Measurements from ENCODE around the gene COMT. TPM values are rescaled to one million over a fixed set of nuclear protein-coding genes. Genes with fewer than 3 reads are reported as not detected.

Gene COMT
- total RNA-seq, 1 experiment from 2014 or later: 108 TPM

DNA sequence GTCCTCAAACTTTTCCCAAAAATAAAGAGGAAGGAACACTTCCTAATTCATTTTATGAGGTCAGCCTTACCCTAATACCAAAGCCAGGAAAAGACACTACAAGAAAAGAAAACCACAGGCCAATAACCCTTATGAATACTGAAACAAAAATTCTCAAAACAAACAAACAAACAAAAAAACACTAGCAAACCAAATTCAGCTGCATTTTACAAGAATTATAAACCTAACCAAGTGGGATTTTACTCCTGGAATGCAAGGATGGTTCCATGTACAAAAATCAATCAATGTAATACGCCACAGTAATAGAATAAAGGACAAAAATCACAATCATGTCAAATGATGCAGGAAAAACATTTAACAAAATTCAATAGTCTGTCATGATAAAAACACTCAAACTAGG is 61.7 kb downstream of the COMT start:
- in situ Hi-C loops (cut with HindIII; ENCODE audit: low pct_unique_long_range_greater_than_20kb, low sequenced_read_pairs): no loop called here
- Histone ChIP-seq H3K27ac (ENCODE audit: low read length) (no peak overlapping the region), H3K36me3 (ENCODE audit: control insufficient read depth, insufficient read depth, low read length) (no peaks in the 10 kb centered on the region), H3K4me3 (ENCODE audit: low read depth in 2 of 2, low read length in 2 of 2) (no peak overlapping the region), H3K4me1 (ENCODE audit: control insufficient read depth, insufficient read depth, low read length) (0 out of 2 replicates have a peak, but pooled peaks cover 3% of the 10 kb centered on the region), H3K9me3 (ENCODE audit: control insufficient read depth, insufficient read depth, low read depth, low read length) (peaks cover 8% of the 10 kb centered on the region; the same call in 1 of the 2 replicates), H3K27me3 (ENCODE audit: control insufficient read depth, insufficient read depth, low read length) (no peaks in the 10 kb centered on the region)
- ChIA-PET CTCF (no interaction called here), POLR2A (no interaction called here)
- no TSS peak for BruUV-seq (replicated peaks)
- no peak for DNase-seq (ENCODE audit: low read depth, low spot score)
- intact Hi-C loops (cut with micrococcal nuclease; ENCODE audit: unreplicated experiment): no loop called here
- TF ChIP-seq SIN3A (IDR thresholded peaks at IDR 0.05; ENCODE audit: borderline replicate concordance, insufficient read depth, low read depth, low read length) (no peak), POLR2AphosphoS5 (IDR thresholded peaks at IDR 0.05; ENCODE audit: low read depth, low read length) (no peak), REST (IDR thresholded peaks at IDR 0.05; ENCODE audit: insufficient read depth in 1 of 2, low read depth in 2 of 2, low read length in 1 of 2) (no peak), TCF7L2 (IDR thresholded peaks at IDR 0.05; ENCODE audit: low read depth, low read length) (no peak)
- TF ChIP-seq, protein P1, sequence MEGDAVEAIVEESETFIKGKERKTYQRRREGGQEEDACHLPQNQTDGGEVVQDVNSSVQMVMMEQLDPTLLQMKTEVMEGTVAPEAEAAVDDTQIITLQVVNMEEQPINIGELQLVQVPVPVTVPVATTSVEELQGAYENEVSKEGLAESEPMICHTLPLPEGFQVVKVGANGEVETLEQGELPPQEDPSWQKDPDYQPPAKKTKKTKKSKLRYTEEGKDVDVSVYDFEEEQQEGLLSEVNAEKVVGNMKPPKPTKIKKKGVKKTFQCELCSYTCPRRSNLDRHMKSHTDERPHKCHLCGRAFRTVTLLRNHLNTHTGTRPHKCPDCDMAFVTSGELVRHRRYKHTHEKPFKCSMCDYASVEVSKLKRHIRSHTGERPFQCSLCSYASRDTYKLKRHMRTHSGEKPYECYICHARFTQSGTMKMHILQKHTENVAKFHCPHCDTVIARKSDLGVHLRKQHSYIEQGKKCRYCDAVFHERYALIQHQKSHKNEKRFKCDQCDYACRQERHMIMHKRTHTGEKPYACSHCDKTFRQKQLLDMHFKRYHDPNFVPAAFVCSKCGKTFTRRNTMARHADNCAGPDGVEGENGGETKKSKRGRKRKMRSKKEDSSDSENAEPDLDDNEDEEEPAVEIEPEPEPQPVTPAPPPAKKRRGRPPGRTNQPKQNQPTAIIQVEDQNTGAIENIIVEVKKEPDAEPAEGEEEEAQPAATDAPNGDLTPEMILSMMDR (IDR thresholded peaks at IDR 0.05): no peak
- no peak for ATAC-seq

DNA sequence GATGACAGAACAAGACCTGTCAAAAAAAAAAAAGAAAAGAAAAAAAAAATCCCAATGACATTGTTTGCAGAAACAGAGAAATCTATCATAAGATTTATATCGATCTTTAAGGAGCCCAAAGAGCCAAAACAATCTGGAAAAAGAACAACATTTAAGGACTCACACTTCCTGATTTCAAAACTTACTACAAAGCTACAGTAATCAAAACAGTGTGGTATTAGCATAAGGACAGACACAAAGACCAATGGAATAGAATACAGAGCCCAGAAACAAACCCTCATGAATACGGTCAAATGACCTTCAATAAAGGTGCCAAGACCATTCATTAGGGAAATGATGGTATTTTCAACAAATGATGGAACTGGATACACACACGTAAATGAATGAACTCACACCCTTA is 62.9 kb downstream of the COMT start:
- intact Hi-C loops (cut with micrococcal nuclease; ENCODE audit: unreplicated experiment): no loop called here
- peaks cover 8% of the 10 kb centered on the region; the same call in 1 of the 2 replicates for H3K9me3 ChIP-seq (ENCODE audit: control insufficient read depth, insufficient read depth, low read depth, low read length)
- CTCF ChIA-PET: no interaction called here
- no peak for DNase-seq (ENCODE audit: low read depth, low spot score)
- no TSS peak for BruUV-seq (replicated peaks)
- no peak overlapping the region for H3K4me3 ChIP-seq (ENCODE audit: low read depth in 2 of 2, low read length in 2 of 2)
- in situ Hi-C loops (cut with HindIII; ENCODE audit: low pct_unique_long_range_greater_than_20kb, low sequenced_read_pairs): no loop called here
- H3K4me1 ChIP-seq (ENCODE audit: control insufficient read depth, insufficient read depth, low read length): 0 out of 2 replicates have a peak, but pooled peaks cover under 1% of the 10 kb centered on the region
- H3K36me3 ChIP-seq (ENCODE audit: control insufficient read depth, insufficient read depth, low read length): no peaks in the 10 kb centered on the region
- no peak for ATAC-seq
- POLR2A ChIA-PET: no interaction called here
- no peaks in the 10 kb centered on the region for H3K27me3 ChIP-seq (ENCODE audit: control insufficient read depth, insufficient read depth, low read length)
- no peak overlapping the region for H3K27ac ChIP-seq (ENCODE audit: low read length)
- TF ChIP-seq, protein P1 (IDR thresholded peaks at IDR 0.05): no peak
- TF ChIP-seq SIN3A (IDR thresholded peaks at IDR 0.05; ENCODE audit: borderline replicate concordance, insufficient read depth, low read depth, low read length): no peak
- no peak for TF ChIP-seq TCF7L2 (IDR thresholded peaks at IDR 0.05; ENCODE audit: low read depth, low read length)
- TF ChIP-seq REST (IDR thresholded peaks at IDR 0.05; ENCODE audit: insufficient read depth in 1 of 2, low read depth in 2 of 2, low read length in 1 of 2): no peak

All from Panc1 (cell line).